Activated naive CD4-positive, alpha-beta T cell treated with anti-CD3 and anti-CD28 coated beads, Interleukin-2, amount 50 U/mL, for 72 hours (primary cell): ENCODE measurements around the gene PLIN3. TPM values are rescaled to one million over a fixed set of nuclear protein-coding genes. Genes with fewer than 3 reads are reported as not detected.
A peak's percentile ranks its signal among the peaks of the same experiment; 100 is the strongest.
"Not testable (repeated sequence)": the region's sequence is repeated elsewhere in the genome, so short reads cannot be mapped to it uniquely, and the experiment has no call there.

Experiments used
- ATAC-seq, 2 donors: fragments of 150-1000 bp; cut with Tn5 transposase; 2 replicates each; pipeline ENCODE4 v1.10.0; 2021; ENCODE audit warnings: mild to moderate bottlenecking in 2 of 2, moderate library complexity in 2 of 2
- DNase-seq, 2 donors: peaks; one replicate each; pipeline ENCODE4 v3.0.0; 2021 to 2022; ENCODE audit warnings: low spot score in 2 of 2
- H3K27ac Mint-ChIP-seq, 2 donors: one replicate each; pipeline ENCODE4 v1.8.0; 2022; ENCODE audit warnings: mild to moderate bottlenecking in 2 of 2, mixed read lengths in 2 of 2
- H3K36me3 Mint-ChIP-seq, 2 donors: one replicate each; pipeline ENCODE4 v1.8.0; 2022; ENCODE audit warnings: mixed read lengths in 2 of 2
- H3K9me3 Mint-ChIP-seq, 2 donors: one replicate each; pipeline ENCODE4 v1.8.0; 2022; ENCODE audit warnings: mixed read lengths in 2 of 2
- total RNA-seq, 2 donors: library from RNA; stranded (reverse); gene quantifications; one replicate each; pipeline ENCODE4 v1.2.3, GENCODE V29; 2022

PLIN3 gene
- total RNA-seq, 2 donors from 2014 or later, result 47.5 TPM

DNA sequence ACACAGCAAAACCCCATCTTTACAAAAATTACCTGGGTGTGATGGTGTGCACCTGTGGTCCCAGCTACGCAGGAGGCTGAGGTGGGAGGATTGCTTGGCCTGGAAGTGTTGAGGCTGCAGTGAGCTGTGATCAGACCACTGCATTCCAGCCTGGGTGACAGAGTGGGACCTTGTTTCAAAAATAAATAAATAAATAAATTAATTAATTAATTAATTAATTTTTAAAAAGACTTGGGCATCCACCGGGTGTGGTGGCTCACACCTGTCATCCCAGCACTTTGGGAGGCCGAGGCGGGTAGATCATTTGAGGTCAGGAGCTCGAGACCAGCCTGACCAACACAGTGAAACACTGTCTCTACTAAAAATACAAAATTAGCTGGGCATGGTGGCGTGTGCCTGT lies 62.3 kb downstream of the PLIN3 start:
- not testable (repeated sequence) for H3K27ac Mint-ChIP-seq, ATAC-seq, H3K36me3 Mint-ChIP-seq, H3K9me3 Mint-ChIP-seq, DNase-seq

DNA sequence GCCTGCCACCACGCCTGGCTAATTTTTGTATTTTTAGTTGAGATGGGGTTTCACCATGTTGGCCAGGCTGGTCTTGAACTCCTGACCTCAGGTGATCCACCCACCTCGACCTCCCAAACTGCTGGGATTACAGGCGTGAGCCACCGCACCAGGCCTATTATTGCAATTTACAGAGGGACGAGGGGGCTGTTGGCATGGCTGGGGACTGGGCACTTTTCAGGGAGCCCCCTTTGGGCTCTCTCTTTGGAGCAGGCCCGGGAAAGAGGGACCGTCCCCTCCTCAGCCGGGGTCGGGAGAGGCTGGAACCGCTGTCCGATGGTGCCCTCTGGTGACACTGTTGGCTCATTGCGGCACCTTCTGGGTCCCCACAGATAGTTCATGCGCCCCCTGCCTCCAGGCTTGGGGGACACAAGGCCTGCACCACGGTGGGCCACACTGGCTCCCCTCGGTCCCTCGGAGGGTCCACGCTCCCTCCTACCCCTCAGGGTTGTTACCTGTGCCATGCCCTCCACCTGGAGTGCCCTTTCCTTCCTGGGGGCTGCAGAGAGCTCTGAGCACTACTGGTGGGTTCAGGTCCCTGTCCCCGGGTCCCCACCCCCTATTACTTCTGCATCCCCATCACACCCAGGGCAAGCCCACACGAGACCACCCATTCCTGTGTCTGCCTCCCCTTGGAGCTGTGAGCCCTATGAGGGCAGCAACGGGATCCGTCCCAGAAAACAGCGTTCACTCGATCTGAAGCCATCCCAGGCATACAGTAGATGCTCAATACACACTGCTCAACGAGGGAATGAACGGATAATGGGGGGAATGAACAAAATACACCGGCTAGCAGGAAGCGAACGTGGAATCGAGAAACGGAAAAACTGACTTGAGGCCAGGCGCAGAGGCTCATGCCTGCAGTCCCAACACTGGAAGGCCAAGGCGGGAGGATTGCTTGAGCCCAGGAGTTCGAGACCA lies 63.5 kb downstream of the PLIN3 start:
- no peaks in the 10 kb centered on the region for H3K36me3 Mint-ChIP-seq
- peak; percentile 71 to 77 for DNase-seq
- ATAC-seq, result peak; percentile 92 to 93
- no peak overlapping the region for H3K27ac Mint-ChIP-seq
- no peaks in the 10 kb centered on the region for H3K9me3 Mint-ChIP-seq

DNA sequence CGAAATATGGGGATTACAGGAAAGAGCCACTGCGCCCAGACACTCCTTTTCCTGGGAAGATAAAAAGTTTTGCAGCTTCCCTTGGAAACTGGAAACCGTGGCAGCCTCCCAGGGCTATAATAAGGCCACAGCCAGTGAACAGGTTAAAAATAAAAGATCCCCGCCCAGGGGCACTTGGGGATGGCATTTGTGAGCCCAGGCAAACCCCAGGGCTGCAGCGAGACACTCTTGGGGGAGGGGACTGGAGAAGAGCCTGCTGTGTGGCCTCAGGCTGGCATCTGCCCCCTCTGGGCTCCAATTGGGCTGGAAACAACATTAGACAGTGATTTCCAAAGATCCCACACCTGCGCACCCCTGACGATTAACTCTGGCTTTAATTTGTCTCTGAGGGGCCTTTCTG lies 64.8 kb downstream of the PLIN3 start:
- no peak for ATAC-seq
- no peak for DNase-seq
- Mint-ChIP-seq H3K36me3 (no peaks in the 10 kb centered on the region), H3K9me3 (no peaks in the 10 kb centered on the region), H3K27ac (no peak overlapping the region)

- no peaks in the 10 kb centered on the region for H3K9me3 Mint-ChIP-seq
- no peak for ATAC-seq
- no peak for DNase-seq
- H3K36me3 Mint-ChIP-seq, result peaks cover 6 to 7% of the 10 kb centered on the region in 2 donors
- H3K27ac Mint-ChIP-seq, result no peak overlapping the region
These were observed 66.3 kb downstream of the PLIN3 start for GRCh38 chr19:4801085-4801619.

DNA sequence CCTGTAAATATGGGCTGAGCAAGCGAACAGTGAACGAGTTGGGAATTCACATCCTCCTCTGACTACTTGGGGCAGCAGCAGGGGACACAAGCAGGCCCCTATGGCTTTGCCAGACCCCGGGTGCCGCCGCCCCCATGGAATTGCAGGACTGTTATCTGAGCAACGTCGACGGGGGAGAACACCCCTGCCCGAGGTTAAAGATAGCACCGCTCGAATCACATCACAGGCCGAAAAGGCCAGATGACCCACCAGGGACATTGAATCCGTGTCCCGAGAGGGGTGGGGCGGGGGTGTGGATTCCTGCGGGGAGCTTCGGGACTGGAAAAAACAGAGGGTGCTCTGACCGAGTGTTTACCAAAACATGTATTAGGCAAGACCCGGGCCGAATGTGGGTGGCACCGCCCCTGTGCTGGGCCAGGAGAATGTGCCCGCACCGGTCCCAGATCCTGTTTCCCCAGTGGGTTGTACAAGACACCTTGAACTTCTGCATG lies 66.8 kb downstream of the PLIN3 start:
- peaks cover 6 to 7% of the 10 kb centered on the region in 2 donors for H3K36me3 Mint-ChIP-seq
- no peak for DNase-seq
- ATAC-seq, result no peak
- H3K27ac Mint-ChIP-seq, result no peak overlapping the region
- no peaks in the 10 kb centered on the region for H3K9me3 Mint-ChIP-seq

DNA sequence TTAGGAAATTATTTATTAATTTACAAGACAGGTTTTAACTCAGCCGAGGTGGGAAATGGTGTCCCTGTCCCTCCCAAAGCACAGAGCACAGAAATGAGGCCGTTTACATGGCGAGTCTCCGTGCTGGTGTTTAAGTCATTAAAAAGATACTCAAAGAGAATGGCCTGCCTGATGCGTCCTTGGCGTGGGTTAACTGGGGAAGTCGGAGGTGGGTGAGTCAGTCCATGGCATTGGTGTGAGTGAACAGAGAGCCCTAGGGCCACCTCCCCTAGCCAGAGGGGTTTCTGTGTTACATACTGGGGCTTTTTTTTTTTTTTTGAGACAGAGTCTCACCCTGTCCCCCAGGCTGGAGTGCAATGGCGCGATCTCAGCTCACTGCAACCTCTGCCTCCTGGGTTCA lies 72.1 kb downstream of the PLIN3 start:
- peak overlapping the region; percentile 23 to 93 for H3K27ac Mint-ChIP-seq
- H3K9me3 Mint-ChIP-seq, result no peaks in the 10 kb centered on the region
- ATAC-seq (no peak), DNase-seq (no peak)
- H3K36me3 Mint-ChIP-seq, result peaks cover 11 to 28% of the 10 kb centered on the region in 2 donors

DNA sequence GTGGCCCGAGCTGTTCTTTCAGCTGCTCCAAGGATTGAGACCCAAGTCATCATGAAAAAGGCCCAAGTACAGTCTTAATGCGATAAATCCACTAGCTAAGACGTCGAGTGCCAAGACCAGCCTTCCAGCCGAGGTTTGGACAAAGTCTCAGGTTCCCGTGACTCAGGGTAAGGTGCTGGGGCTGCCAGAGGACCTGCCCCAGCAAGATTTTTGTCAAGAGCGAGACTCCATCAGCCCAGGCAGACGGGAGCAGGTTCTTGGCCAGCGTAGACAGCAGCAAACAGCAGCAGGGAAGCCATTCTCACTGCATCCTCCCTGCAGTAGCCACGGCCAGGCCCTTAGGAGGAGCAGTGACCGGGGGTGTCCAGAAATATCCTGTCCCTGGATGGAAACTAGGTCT lies 72.5 kb downstream of the PLIN3 start:
- DNase-seq (no peak), ATAC-seq (no peak)
- no peaks in the 10 kb centered on the region for H3K9me3 Mint-ChIP-seq
- peak overlapping the region; percentile 23 to 93 for H3K27ac Mint-ChIP-seq
- H3K36me3 Mint-ChIP-seq, result peaks cover 11 to 28% of the 10 kb centered on the region in 2 donors

DNA sequence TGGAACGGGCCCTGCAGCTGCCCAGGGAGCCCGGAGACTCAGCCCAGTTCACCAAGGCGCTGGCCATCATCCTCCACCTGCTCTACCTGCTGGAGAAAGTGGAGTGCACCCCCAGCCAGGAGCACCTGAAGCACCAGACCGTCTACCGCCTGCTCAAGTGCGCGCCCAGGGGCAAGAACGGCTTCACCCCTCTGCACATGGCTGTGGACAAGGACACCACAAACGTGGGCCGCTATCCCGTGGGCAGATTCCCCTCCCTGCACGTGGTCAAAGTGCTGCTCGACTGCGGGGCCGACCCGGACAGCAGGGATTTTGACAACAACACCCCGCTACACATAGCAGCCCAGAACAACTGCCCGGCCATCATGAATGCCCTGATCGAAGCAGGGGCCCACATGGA lies 74.2 kb downstream of the PLIN3 start:
- Mint-ChIP-seq H3K27ac (peak overlapping the region; percentile 29 to 87), H3K36me3 (peaks cover 11 to 28% of the 10 kb centered on the region in 2 donors)
- H3K9me3 Mint-ChIP-seq, ATAC-seq, DNase-seq: not testable (repeated sequence)

- H3K27ac Mint-ChIP-seq, result peak overlapping the region; percentile 29 to 87
- H3K36me3 Mint-ChIP-seq, result peaks cover 11 to 28% of the 10 kb centered on the region in 2 donors
- not testable (repeated sequence) for DNase-seq
These were observed 74.6 kb downstream of the PLIN3 start for GRCh38 chr19:4792866-4793195.

GRCh38 chr19:4792019-4792865 lies 75.2 kb downstream of the PLIN3 start:
- not testable (repeated sequence) for ATAC-seq, H3K9me3 Mint-ChIP-seq
- H3K36me3 Mint-ChIP-seq, result peaks cover 11 to 28% of the 10 kb centered on the region in 2 donors
- H3K27ac Mint-ChIP-seq, result peak overlapping the region; percentile 79 to 87
- DNase-seq, result peak in 1 of 2 donors; percentile 63

More at GRCh38 chr19:4792866-4793195, 74.6 kb downstream of the PLIN3 start:
- H3K9me3 Mint-ChIP-seq, ATAC-seq: not testable (repeated sequence)

- peak; percentile 99 for DNase-seq
- Mint-ChIP-seq H3K9me3 (no peaks in the 10 kb centered on the region), H3K27ac (peak within 1 kb of the TSS; percentile 87 to 95), H3K36me3 (peaks cover 5 to 21% of the 10 kb centered on the region in 2 donors)
- ATAC-seq, result peak; percentile 91 to 95
These were observed 76.1 kb downstream of the PLIN3 start, which contains the start of gene FEM1A for GRCh38 chr19:4791183-4792018. Gene FEM1A (plus strand): TSS chr19:4791734. CDS start chr19:4791855, 121 bp downstream.

Other genes starting within 250 kb of the PLIN3 start
- gene TNFAIP8L1, start 228.2 kb downstream of the PLIN3 start, total RNA-seq, result 10 to 100 TPM; 25.9 to 31.3 TPM
- 10 to 100 TPM; 40.2 to 48.5 TPM for gene MYDGF, start 197.3 kb downstream of the PLIN3 start, total RNA-seq
- 10 to 100 TPM; 55.2 to 59.0 TPM for gene DPP9, start 143.8 kb downstream of the PLIN3 start, total RNA-seq
- gene FEM1A, start 75.9 kb downstream of the PLIN3 start, total RNA-seq, result 10 to 100 TPM in 1 of 2 donors, 1 to 10 TPM in 1; 9.3 to 11.4 TPM
- 10 to 100 TPM; 18.8 to 27.5 TPM for gene TICAM1, start 36.0 kb downstream of the PLIN3 start, total RNA-seq
- under 1 TPM in 1 of 2 donors, not detected in 1; 0.39 TPM for gene ARRDC5, start 35.2 kb upstream of the PLIN3 start, total RNA-seq
- gene UHRF1, start 41.8 kb upstream of the PLIN3 start, total RNA-seq, result 100 to 1,000 TPM in 1 of 2 donors, 10 to 100 TPM in 1; 79.5 to 157 TPM
- 10 to 100 TPM; 21.0 to 44.8 TPM for gene KDM4B, start 101.4 kb upstream of the PLIN3 start, total RNA-seq